HG02840 (cell line): ENCODE measurements around the gene TPK1.
"Not testable (repeated sequence)": the region's sequence is repeated elsewhere in the genome, so short reads cannot be mapped to it uniquely, and the experiment has no call there.

Experiments
- ATAC-seq: cut with Tn5 transposase; IDR thresholded peaks from one replicate; pipeline ENCODE4 v1.9.1; 2021; ENCODE audit warnings: mild to moderate bottlenecking, moderate library complexity, moderate number of reproducible peaks; ENCODE audit not compliant: unreplicated experiment, low FRiP score

Gene TPK1

DNA sequence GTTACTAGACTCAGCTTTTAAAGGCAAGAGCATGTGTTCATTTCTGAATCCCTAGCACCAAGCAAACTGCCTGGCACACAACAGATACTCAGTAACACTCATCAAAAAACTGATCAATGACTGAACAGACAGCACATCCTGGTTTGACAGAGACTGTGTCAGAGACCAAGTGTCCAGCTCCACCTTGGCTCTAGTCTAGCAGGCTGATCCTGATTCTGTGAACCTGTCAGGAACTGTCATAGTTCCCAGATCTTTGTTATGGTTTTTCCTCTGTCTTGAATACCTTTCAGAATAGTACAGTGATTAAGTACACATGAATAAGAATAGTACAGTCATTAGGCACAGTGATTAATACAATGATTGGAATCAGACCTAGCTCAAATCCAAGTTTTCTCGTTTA is 53.0 kb downstream of the TPK1 start:
- ATAC-seq: no peak

- no peak for ATAC-seq
Observed at GRCh38 chr7:144780071-144780608, 55.7 kb downstream of the TPK1 start.

DNA sequence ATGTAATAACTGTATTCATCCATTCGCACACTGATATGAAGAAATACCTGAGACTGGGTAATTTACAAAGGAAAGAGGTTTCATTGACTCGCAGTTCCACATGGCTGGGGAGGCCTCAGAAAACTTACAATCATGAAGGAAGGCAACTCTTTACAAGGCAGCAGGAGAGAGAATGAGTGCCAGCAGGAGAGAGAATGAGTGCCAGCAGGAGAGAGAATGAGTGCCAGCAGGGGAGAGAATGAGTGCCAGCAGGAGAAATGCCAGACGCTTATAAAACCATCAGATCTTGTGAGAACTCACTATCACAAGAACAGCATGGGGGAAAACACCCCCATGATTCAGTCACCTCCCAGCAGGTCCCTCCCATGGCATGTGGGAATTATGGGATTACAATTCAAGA is 58.0 kb downstream of the TPK1 start:
- not testable (repeated sequence) for ATAC-seq

DNA sequence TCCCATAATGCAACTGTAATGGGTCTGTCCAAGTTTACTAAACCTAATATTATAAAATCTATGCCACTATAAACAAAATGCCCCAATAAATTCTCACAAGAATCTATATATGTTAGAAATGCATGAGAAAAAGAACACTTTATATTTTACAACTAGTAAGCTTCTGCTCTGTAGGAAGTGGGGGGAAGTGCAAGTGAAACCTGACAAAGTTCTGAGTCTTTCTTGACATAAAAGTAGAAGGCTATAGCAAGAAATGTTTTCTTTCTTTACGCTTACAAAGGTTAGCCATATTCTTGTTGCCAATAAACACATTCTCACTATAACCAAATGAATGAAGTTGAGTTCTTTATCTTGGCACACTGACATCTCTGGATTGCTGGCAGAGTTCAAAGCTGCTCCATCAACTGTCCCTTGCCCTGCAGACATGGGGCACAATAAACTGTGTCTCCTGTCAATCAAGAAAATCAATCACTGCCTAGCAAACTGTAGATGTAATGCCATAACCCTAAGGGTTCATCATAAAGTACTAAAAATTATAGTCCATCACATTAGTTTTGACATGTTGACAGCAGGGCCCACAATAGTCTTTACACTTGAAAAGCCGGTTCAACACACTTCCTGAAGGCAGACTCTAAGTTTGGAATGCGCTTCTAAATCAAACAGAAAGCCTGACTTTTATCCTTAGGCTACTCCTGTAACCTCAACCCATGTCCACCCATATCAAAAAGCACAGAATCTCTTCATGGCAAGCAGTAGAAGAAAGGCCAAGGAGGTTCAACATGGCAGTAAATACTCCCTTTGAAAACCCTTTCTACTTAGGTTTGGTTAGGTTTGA is 58.6 kb downstream of the TPK1 start:
- ATAC-seq: no peak

DNA sequence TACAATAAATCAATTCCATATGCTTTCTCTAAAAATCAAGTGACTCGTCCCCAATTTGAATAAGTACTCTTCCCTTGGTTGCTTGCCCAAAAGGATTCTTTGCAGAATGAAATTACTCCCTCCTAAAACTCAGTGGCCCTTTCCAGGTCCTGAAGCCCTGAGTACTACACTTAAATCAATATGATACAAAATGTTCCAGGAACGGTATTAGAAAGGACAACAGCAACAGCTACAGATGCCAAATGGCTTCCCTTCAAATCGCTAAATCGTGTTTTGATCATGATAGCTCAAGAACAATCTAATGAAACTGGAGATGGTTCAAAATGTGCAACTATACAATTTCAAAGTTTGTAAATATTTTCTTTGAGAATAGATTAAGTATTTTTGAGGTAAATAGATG is 59.4 kb downstream of the TPK1 start:
- no peak for ATAC-seq

GRCh38 chr7:144775749-144776148 is 60.1 kb downstream of the TPK1 start:
- ATAC-seq: no peak

GRCh38 chr7:144771927-144772326 is 63.9 kb downstream of the TPK1 start:
- ATAC-seq: no peak

DNA sequence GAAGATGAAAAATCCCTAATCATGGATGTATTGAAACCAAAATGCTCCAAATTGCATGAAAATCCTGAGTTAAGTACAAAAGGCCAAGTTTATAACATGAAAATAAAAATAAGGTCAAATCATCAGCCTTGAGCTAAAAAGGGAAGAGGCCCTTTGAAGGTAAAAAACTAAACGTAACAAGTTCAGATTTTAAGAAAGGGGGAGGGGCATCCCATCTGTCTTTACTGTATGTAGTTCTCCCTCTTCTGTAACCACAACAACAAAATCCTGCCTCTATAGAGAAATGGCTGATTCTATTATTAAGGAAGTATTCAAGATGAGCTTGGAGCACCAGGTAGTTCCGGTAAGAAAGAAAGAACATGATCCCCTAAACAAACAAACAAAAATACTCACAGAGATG is 64.7 kb downstream of the TPK1 start:
- ATAC-seq: no peak

GRCh38 chr7:144769352-144769751 is 66.5 kb downstream of the TPK1 start:
- ATAC-seq: no peak

DNA sequence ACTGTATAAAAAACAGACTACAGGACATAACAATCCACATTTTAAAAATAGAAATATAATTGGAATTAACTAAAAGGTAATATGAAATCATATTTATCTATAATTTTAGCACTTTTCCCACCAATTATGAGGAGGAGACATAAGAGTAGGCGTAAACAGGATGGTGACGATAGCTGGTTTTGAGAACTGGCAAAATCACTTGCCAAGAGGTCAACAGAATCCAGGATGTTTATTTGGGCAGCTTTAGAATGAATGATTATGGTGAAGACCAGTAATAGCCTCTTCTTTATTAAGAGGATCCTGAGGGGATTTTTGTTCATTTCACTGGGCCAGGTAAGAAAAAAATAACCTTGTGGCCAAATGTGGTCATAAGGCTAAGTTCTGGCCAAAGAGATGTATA is 67.2 kb downstream of the TPK1 start:
- ATAC-seq: no peak

GRCh38 chr7:144763291-144763690 is 72.6 kb downstream of the TPK1 start:
- ATAC-seq: no peak

DNA sequence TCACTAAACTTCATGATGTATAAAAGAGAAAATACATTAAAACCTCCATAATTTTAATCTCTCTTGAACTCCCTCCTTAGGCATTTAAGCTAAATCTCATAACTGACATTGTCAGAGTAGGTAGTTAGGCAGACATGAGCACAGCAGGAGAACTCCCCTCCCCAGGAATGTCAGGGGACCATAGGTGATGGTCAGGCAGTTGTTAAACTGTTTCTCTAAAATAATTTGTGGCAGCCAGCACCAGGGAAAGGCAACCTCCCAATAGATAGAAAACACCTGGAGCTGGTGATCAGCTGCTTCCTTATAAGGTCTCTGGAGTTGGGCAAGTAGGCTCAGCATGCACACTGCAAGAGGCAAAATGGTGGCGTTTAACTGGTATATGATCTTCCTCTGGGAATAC is 73.0 kb downstream of the TPK1 start:
- no peak for ATAC-seq

DNA sequence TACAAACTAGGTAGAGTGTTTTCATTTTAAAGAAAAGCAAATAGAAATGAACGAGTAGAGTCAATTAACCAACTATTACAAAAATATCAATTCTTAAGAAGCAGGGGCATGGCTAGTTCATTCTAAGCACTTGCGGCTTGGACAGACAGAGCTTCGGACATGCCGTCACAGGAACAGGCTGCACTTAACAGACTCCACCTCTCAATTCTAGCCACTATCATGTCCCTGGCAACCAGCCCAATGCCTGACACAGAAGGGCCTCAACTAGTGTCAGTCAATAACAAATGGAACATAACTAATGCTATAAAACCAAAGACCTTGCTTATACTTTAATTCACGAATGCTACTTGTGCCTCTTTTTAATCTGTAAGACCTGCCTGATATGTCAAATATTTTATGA is 74.4 kb downstream of the TPK1 start:
- no peak for ATAC-seq

DNA sequence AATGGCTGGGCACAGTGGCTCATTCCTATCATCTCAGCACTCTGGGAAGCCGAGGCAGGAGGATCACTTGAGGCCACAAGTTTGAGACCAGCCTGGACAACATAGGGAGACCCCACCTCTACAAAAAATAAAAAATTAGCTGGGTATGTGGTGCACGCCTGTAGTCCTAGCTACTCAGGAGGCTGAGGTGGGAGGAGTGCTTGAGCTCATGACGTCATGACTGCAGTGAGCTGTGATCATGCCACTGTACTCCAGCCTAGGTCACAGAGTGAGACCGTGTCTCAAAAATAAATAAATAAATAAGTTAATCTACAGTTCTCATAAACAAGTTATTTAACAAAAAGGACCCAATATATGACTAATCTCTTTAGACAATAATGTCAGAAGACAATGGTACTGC is 76.2 kb downstream of the TPK1 start:
- no peak for ATAC-seq

GRCh38 chr7:144747936-144748335 is 87.9 kb downstream of the TPK1 start:
- no peak for ATAC-seq

DNA sequence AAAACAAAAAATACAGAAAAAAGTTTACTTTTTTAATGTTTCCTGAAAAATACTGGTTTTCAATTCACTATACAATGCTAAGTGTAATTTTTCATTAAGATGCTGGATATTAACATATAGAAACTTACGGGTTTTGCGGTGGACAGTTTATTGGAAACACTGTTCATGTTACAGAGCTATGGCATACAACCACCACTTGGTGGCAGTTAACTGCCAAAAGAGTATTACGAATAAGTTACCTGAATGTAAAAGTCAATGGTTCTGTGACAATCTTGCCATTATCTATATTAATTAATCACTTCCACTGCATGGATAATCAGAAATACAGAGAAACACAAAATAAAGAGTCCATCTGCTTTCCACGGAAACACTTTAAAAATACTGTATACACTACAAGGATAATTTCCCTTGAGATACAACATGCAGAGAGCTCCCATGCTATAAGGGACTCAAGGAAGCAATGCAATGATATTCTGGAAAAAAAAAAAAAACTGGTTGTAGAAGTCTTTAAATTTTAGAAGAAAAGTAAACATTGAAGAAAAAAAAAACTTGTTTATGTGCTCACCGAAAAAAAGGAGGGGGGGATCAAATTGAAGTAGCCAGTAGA is 97.0 kb downstream of the TPK1 start:
- ATAC-seq: no peak

GRCh38 chr7:144738146-144738545 is 97.7 kb downstream of the TPK1 start:
- ATAC-seq: no peak

DNA sequence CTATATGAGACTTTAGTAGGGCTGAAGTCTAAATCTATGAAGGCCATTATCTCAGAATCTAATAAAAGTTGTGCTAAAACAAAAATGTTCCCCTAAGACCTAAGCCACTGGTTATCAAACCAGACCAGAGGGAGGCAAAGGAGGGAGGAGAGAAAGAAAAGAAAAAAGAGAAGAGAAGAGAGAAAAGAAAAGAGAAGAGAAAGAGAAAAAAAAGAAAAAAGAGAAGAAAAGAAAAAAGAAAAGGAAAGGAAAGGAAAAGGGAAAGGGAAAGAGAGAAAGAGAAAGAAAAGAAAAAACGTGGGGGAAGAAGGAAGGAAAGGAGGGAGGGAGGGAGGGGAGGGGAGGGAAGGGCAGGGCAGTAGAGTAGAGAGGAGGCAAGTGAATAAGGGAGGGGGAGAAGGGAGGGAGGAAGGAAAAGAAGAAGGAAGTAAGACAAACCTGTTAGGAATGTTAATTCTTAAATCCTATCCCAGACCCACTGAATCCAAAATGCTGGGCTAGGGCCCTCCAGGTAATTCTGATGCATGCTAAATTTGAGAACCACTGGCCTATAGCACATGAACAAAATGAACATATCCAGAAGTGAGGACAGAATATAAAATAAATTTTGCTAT is 98.9 kb downstream of the TPK1 start:
- ATAC-seq: no peak

DNA sequence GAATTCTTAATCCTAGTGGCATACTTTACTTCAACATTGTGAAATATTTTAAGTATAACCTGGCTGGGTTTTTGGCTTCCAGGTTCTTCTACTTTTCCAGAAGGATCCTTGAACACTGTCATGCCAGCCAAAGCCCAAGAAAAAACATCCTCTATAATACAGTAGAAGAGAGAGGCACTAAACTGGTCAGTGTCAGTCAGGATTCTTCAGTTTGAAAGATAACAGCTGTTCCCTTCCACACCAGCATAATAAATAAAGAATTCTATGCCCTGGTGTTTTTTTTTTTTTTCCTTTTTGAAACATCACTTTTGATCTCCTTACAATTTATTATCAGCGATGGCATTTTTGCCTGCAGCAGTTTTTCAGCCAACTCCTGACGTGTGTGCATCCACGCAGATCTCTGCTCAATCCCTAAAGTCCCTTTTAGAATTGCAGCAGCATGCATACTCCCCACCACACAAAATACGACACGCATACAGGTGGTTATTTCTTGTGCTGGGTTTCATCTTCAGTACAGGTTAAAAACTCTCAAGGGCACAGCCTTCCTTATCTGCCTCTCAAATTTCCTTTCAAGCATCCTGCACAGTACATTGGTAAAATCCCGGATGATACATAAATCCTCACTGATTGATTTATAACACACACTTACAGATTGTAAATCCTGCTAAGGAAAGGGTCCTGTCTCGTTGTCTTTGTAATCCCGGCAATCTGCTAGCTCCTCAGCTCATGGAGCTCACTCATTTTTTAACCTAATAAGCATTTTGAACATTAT is 100.2 kb downstream of the TPK1 start:
- no peak for ATAC-seq

DNA sequence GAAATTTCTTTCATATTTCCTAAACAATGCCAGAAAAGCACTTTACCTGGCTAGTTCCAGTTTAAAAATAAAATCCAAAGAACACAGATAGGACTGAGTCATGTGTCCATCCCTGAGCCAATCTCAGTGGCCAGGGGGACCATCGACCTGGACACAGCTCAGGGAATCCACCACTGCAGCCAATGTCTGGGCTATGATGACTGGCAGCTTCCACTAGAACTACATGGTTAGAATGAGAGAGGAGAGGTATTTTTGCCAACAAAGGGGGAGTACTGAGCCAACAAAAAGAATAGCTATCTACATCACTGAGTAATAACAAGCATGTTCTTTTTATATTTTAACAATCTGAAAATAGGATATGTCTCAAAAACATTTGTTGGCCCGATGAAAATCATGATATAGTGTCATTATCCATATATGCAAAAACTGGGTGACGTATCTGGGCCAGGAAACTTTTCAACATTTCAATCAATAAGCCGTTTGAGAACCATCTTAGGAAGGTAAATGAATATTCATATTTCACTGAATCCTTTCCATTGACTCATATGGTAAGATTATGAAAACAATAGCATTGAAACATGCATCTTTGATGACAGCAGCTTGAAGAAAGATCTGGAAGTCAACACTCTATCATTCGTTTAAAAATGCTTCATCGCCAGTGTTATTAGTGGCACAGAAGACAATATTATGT is 104.0 kb downstream of the TPK1 start:
- ATAC-seq: no peak
